ENCODE results near the gene SPINK2. TPM values are rescaled to one million over a fixed set of nuclear protein-coding genes. Genes with fewer than 3 reads are reported as not detected.

Gene SPINK2
- total RNA-seq, 1 donor from 2014 or later: not detected

DNA sequence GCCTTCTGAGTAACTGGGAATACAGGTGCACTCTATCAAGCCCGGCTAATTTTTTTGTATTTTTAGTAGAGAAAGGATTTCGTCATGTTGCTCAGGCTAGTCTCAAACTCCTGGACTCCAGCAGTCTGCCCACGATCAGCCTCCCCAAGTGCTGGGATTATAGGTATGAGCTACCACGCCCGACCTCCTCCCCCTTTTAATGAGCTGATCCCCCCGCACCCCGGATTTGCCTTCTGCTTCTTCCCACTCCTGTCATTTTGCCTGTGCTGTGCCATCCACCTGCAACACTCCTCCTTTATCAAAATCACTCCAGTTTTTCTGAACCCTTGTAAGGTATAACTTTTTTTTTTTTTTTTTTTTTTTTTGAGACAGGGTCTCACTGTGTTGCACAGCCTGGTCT lies 33.4 kb downstream of the SPINK2 start:
- no peak for TF ChIP-seq EZH2 (IDR thresholded peaks at IDR 0.05; ENCODE audit: insufficient read depth, low read length)
- TF ChIP-seq, protein P1, sequence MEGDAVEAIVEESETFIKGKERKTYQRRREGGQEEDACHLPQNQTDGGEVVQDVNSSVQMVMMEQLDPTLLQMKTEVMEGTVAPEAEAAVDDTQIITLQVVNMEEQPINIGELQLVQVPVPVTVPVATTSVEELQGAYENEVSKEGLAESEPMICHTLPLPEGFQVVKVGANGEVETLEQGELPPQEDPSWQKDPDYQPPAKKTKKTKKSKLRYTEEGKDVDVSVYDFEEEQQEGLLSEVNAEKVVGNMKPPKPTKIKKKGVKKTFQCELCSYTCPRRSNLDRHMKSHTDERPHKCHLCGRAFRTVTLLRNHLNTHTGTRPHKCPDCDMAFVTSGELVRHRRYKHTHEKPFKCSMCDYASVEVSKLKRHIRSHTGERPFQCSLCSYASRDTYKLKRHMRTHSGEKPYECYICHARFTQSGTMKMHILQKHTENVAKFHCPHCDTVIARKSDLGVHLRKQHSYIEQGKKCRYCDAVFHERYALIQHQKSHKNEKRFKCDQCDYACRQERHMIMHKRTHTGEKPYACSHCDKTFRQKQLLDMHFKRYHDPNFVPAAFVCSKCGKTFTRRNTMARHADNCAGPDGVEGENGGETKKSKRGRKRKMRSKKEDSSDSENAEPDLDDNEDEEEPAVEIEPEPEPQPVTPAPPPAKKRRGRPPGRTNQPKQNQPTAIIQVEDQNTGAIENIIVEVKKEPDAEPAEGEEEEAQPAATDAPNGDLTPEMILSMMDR (IDR thresholded peaks at IDR 0.05; ENCODE audit: insufficient read depth, low read depth, low read length): no peak

DNA sequence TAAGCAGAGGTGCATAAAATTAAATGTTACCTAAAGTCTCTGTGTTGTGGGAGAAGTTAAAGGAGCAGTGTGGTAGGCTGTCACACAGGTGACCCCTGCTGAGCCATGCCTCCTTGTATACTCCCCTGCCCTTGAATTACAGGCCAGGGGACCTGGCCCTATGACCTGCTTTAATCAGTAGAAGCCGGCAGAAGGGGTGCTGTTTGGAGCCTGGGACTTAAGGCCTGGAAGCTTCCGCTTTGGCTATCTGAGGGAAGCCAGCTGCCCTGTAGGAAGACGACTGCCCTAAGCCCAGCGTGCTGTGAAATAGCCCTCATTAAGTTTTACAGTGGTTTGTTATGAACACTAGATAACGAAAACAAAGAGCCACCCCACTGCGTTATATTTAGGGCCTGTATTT lies 34.1 kb downstream of the SPINK2 start:
- Histone ChIP-seq H3K9ac (ENCODE audit: low read length) (no peak overlapping the region), H3K9me3 (ENCODE audit: insufficient read depth, low read depth, low read length) (no peaks in the 10 kb centered on the region), H3K27me3 (ENCODE audit: insufficient read depth, low read length) (no peaks in the 10 kb centered on the region), H2AFZ (ENCODE audit: low read depth, low read length) (no peak overlapping the region), H3K36me3 (ENCODE audit: insufficient read depth, low read length) (no peaks in the 10 kb centered on the region), H3K4me3 (ENCODE audit: insufficient read depth, low read depth, low read length) (no peak overlapping the region), H4K20me1 (ENCODE audit: insufficient read depth, low read length) (no peaks in the 10 kb centered on the region), H3K4me2 (ENCODE audit: low read length) (peak overlapping the region; percentile 15), H3K79me2 (ENCODE audit: insufficient read depth, low read length) (no peaks in the 10 kb centered on the region), H3K27ac (ENCODE audit: low read depth, low read length) (no peak overlapping the region), H3K4me1 (ENCODE audit: insufficient read depth, low read length) (peaks cover 10% of the 10 kb centered on the region)
- Mint-ChIP-seq H3K27me3 (ENCODE audit: low read depth, unreplicated experiment) (no peaks in the 10 kb centered on the region), H3K4me1 (ENCODE audit: low read depth, unreplicated experiment) (peaks cover 13% of the 10 kb centered on the region), H3K36me3 (ENCODE audit: low read depth, unreplicated experiment) (no peaks in the 10 kb centered on the region), H3K4me3 (ENCODE audit: unreplicated experiment) (no peak overlapping the region), H3K9me3 (ENCODE audit: unreplicated experiment) (no peaks in the 10 kb centered on the region), H3K27ac (ENCODE audit: unreplicated experiment) (no peak overlapping the region)
- FAIRE-seq: no peak
- TF ChIP-seq, protein P1 (IDR thresholded peaks at IDR 0.05; ENCODE audit: insufficient read depth, low read depth, low read length): no peak
- TF ChIP-seq EZH2 (IDR thresholded peaks at IDR 0.05; ENCODE audit: insufficient read depth, low read length): no peak
- DNase-seq (ENCODE audit: low read depth): no peak

More for the DNA sequence above, 33.4 kb downstream of the SPINK2 start:
- H3K9me3 Mint-ChIP-seq (ENCODE audit: unreplicated experiment): no peaks in the 10 kb centered on the region
- peaks cover 13% of the 10 kb centered on the region for H3K4me1 Mint-ChIP-seq (ENCODE audit: low read depth, unreplicated experiment)
- Histone ChIP-seq H3K36me3 (ENCODE audit: insufficient read depth, low read length) (no peaks in the 10 kb centered on the region), H2AFZ (ENCODE audit: low read depth, low read length) (no peak overlapping the region), H3K27me3 (ENCODE audit: insufficient read depth, low read length) (no peaks in the 10 kb centered on the region), H3K4me1 (ENCODE audit: insufficient read depth, low read length) (peaks cover 10% of the 10 kb centered on the region), H3K4me3 (ENCODE audit: insufficient read depth, low read depth, low read length) (no peak overlapping the region), H3K4me2 (ENCODE audit: low read length) (no peak overlapping the region), H3K9ac (ENCODE audit: low read length) (no peak overlapping the region), H3K79me2 (ENCODE audit: insufficient read depth, low read length) (no peaks in the 10 kb centered on the region), H4K20me1 (ENCODE audit: insufficient read depth, low read length) (no peaks in the 10 kb centered on the region), H3K9me3 (ENCODE audit: insufficient read depth, low read depth, low read length) (no peaks in the 10 kb centered on the region), H3K27ac (ENCODE audit: low read depth, low read length) (no peak overlapping the region)
- H3K4me3 Mint-ChIP-seq (ENCODE audit: unreplicated experiment): no peak overlapping the region
- no peak overlapping the region for H3K27ac Mint-ChIP-seq (ENCODE audit: unreplicated experiment)
- no peaks in the 10 kb centered on the region for H3K27me3 Mint-ChIP-seq (ENCODE audit: low read depth, unreplicated experiment)
- H3K36me3 Mint-ChIP-seq (ENCODE audit: low read depth, unreplicated experiment): no peaks in the 10 kb centered on the region
- no peak for DNase-seq (ENCODE audit: low read depth)
- no peak for FAIRE-seq

DNA sequence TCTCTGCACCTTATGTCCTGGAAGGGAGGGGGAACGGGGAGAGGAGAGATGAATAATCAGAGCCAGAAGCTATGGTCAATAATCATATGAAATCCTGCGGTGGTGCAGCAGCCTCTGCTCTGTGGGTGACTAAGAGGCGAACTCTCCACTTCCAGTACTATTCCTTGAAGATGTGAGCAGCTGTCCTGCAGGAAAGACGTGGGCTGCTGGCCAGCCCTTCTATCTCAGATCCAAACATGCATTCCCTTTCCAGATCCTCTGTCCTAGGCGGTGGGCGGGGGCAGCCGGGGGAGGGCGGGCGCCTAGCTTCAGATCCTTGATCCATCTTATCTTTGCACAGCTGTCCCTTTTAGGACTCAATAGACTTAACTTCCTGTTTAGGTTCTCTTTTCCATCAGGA lies 34.5 kb downstream of the SPINK2 start:
- TF ChIP-seq, protein P1 (IDR thresholded peaks at IDR 0.05; ENCODE audit: insufficient read depth, low read depth, low read length): no peak
- TF ChIP-seq EZH2 (IDR thresholded peaks at IDR 0.05; ENCODE audit: insufficient read depth, low read length): no peak
- peak overlapping the region; percentile 36 for H3K4me2 ChIP-seq (ENCODE audit: low read length)

More for the DNA sequence above, 34.5 kb downstream of the SPINK2 start:
- H3K9ac ChIP-seq (ENCODE audit: low read length): no peak overlapping the region
- H3K27me3 ChIP-seq (ENCODE audit: insufficient read depth, low read length): no peaks in the 10 kb centered on the region
- Mint-ChIP-seq H3K4me3 (ENCODE audit: unreplicated experiment) (no peak overlapping the region), H3K27me3 (ENCODE audit: low read depth, unreplicated experiment) (no peaks in the 10 kb centered on the region), H3K9me3 (ENCODE audit: unreplicated experiment) (no peaks in the 10 kb centered on the region), H3K36me3 (ENCODE audit: low read depth, unreplicated experiment) (no peaks in the 10 kb centered on the region), H3K4me1 (ENCODE audit: low read depth, unreplicated experiment) (peaks cover 13% of the 10 kb centered on the region), H3K27ac (ENCODE audit: unreplicated experiment) (no peak overlapping the region)
- H3K36me3 ChIP-seq (ENCODE audit: insufficient read depth, low read length): no peaks in the 10 kb centered on the region
- DNase-seq (ENCODE audit: low read depth): peak; percentile 91
- H3K27ac ChIP-seq (ENCODE audit: low read depth, low read length): no peak overlapping the region
- no peaks in the 10 kb centered on the region for H3K9me3 ChIP-seq (ENCODE audit: insufficient read depth, low read depth, low read length)
- peaks cover 10% of the 10 kb centered on the region for H3K4me1 ChIP-seq (ENCODE audit: insufficient read depth, low read length)
- no peak overlapping the region for H2AFZ ChIP-seq (ENCODE audit: low read depth, low read length)
- H4K20me1 ChIP-seq (ENCODE audit: insufficient read depth, low read length): no peaks in the 10 kb centered on the region
- no peaks in the 10 kb centered on the region for H3K79me2 ChIP-seq (ENCODE audit: insufficient read depth, low read length)
- peak; percentile 26 for FAIRE-seq
- no peak overlapping the region for H3K4me3 ChIP-seq (ENCODE audit: insufficient read depth, low read depth, low read length)
